HL-60/S4 treated with phorbol 12-myristate 13-acetate at 8.2 ng/mL for 4 days and 3 days (cell line): ENCODE data around the gene GOLGA6C.
"Not testable (repeated sequence)": the region's sequence is repeated elsewhere in the genome, so short reads cannot be mapped to it uniquely, and the experiment has no call there.

ENCODE experiments used
- in situ Hi-C: fragments of 300-500 bp; cut with MboI; formaldehyde crosslinking; loops from 2 replicates; pipeline ENCODE4 v1.15.0; 2022; ENCODE audit warnings: low sequenced_read_pairs

Gene GOLGA6C

GRCh38 chr15:75238150-75238549, 20.0 kb upstream of the GOLGA6C start:
- in situ Hi-C loops = loop anchor here (25.0 kb wide), 1 partner anchor 99 kb away; the partner anchor contains the start of genes COMMD4 and NEIL1

GRCh38 chr15:75245741-75246140, 12.4 kb upstream of the GOLGA6C start:
- in situ Hi-C loops = loop anchor here (25.0 kb wide), 1 partner anchor 92 kb away; the partner anchor contains the start of genes COMMD4 and NEIL1

- in situ Hi-C loops = loop anchor here (25.0 kb wide), 1 partner anchor 88 kb away; the partner anchor contains the start of genes COMMD4 and NEIL1
Observed at GRCh38 chr15:75248991-75249390, 9.1 kb upstream of the GOLGA6C start.

GRCh38 chr15:75249726-75250125, 8.4 kb upstream of the GOLGA6C start:
- in situ Hi-C loops = loop anchor here (25.0 kb wide), 1 partner anchor 88 kb away; the partner anchor contains the start of genes COMMD4 and NEIL1

- in situ Hi-C loops = not testable (repeated sequence)
Observed at GRCh38 chr15:75251343-75251742, 6.8 kb upstream of the GOLGA6C start.

GRCh38 chr15:75252285-75252684, 5.8 kb upstream of the GOLGA6C start:
- in situ Hi-C loops = not testable (repeated sequence)

- in situ Hi-C loops = not testable (repeated sequence)
Observed at GRCh38 chr15:75258620-75259343, 648 bp downstream of the GOLGA6C start.

- in situ Hi-C loops = not testable (repeated sequence)
Observed at GRCh38 chr15:75259873-75260272, 1.7 kb downstream of the GOLGA6C start.

GRCh38 chr15:75273751-75274359, 15.7 kb downstream of the GOLGA6C start:
- in situ Hi-C loops = not testable (repeated sequence)

GRCh38 chr15:75274509-75275107, 16.5 kb downstream of the GOLGA6C start:
- in situ Hi-C loops = not testable (repeated sequence)

- in situ Hi-C loops = not testable (repeated sequence)
Observed at GRCh38 chr15:75275617-75276016, 17.5 kb downstream of the GOLGA6C start.

GRCh38 chr15:75278497-75278896, 20.4 kb downstream of the GOLGA6C start:
- in situ Hi-C loops = not testable (repeated sequence)

- in situ Hi-C loops = not testable (repeated sequence)
Observed at GRCh38 chr15:75282572-75282971, 24.4 kb downstream of the GOLGA6C start, which contains the start of gene GOLGA6D. Gene GOLGA6D, plus strand, starts transcription at chr15:75282835. Its CDS starts 41 bp downstream, at chr15:75282876.

GRCh38 chr15:75284152-75284551, 26.0 kb downstream of the GOLGA6C start:
- in situ Hi-C loops = not testable (repeated sequence)

- in situ Hi-C loops = not testable (repeated sequence)
Observed at GRCh38 chr15:75293660-75294059, 35.5 kb downstream of the GOLGA6C start.

- in situ Hi-C loops = not testable (repeated sequence)
Observed at GRCh38 chr15:75298541-75299310, 40.6 kb downstream of the GOLGA6C start.

GRCh38 chr15:75299311-75299688, 41.2 kb downstream of the GOLGA6C start:
- in situ Hi-C loops = not testable (repeated sequence)

- in situ Hi-C loops = not testable (repeated sequence)
Observed at GRCh38 chr15:75300026-75300425, 41.9 kb downstream of the GOLGA6C start.

GRCh38 chr15:75302318-75302717, 44.2 kb downstream of the GOLGA6C start:
- in situ Hi-C loops = no loop called here

GRCh38 chr15:75302753-75303152, 44.6 kb downstream of the GOLGA6C start:
- in situ Hi-C loops = not testable (repeated sequence)

GRCh38 chr15:75306188-75306587, 48.1 kb downstream of the GOLGA6C start:
- in situ Hi-C loops = no loop called here
